Ascending aorta (tissue), 2 donors: Measurements from ENCODE around the gene TPR. TPM values are rescaled to one million over a fixed set of nuclear protein-coding genes. Genes with fewer than 3 reads are reported as not detected.
"Not testable (repeated sequence)": the region's sequence is repeated elsewhere in the genome, so short reads cannot be mapped to it uniquely, and the experiment has no call there.

Experiments used
- DNase-seq, 2 donors: peaks; one replicate each; pipeline ENCODE4 v3.0.0-alpha.2; 2019; ENCODE audit warnings: low spot score in 2 of 2
- H3K27ac ChIP-seq, 2 donors: fragments of 200-600 bp; sonication (generic); one replicate each; pipeline ENCODE4 v1.5.1; 2016 to 2017; ENCODE audit warnings: mild to moderate bottlenecking in 1 of 2
- H3K27me3 ChIP-seq: fragments of 200-600 bp; sonication (generic); one replicate; pipeline ENCODE4 v1.5.1; 2017
- H3K36me3 ChIP-seq, 2 donors: fragments of 200-600 bp; sonication (generic); one replicate each; pipeline ENCODE4 v1.5.1; 2016
- H3K4me1 ChIP-seq, 2 donors: fragments of 200-600 bp; sonication (generic); one replicate each; pipeline ENCODE4 v1.5.1; 2016 to 2017; ENCODE audit warnings: mild to moderate bottlenecking in 1 of 2
- H3K4me3 ChIP-seq, 2 donors: fragments of 200-600 bp; sonication (generic); one replicate each; pipeline ENCODE4 v1.5.1; 2016 to 2017; ENCODE audit warnings: mild to moderate bottlenecking in 1 of 2
- H3K9me3 ChIP-seq, 2 donors: fragments of 200-600 bp; sonication (generic); one replicate each; pipeline ENCODE4 v1.5.1; 2016
- intact Hi-C: fragments of 100-400 bp; cut with DNase I; formaldehyde crosslinking; loops from one replicate; pipeline ENCODE4 v1.15.1; 2023
- total RNA-seq: library from RNA; depleted of rRNA; stranded (reverse); fragments of >200 nt; gene quantifications from one replicate; pipeline ENCODE4 v1.1.0, GENCODE V29; 2016
- TF ChIP-seq, protein P1 (sequence below), 3 experiments: fragments of 200-600 bp in 2 of 3; fragments of 450-650 bp in 1 of 3; sonication (generic) in 2 of 3; IDR thresholded peaks; one replicate each; pipeline ENCODE4 v1.5.1; 2016 to 2019; ENCODE audit warnings: antibody characterized with exemption in 3 of 3, mild to moderate bottlenecking in 1 of 3, moderate library complexity in 1 of 3

The TPR gene
- total RNA-seq, 1 donor from 2014 or later: 35.7 TPM

DNA sequence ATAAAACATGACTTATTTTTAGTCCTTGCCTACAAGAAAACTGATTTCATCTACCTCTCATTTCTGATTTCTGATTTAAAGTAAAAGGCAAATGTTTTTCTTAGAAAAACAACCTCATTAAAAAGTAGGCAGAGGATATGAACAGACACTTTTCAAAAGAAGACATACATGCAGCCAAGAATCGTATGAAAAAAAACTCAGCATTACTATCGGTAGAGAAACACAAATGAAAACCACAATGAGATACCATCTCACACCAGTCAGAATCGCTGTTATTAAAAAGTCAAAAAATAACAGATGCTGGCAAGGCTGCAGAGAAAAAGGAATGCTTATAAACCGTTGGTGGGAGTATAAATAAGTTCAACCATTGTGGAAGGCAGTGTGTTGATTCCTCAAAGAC is 16.8 kb upstream of the TPR start:
- intact Hi-C loops: no loop called here
- Histone ChIP-seq H3K27ac (no peak overlapping the region), H3K4me3 (no peak overlapping the region), H3K36me3 (peaks cover 39 to 80% of the 10 kb centered on the region in 2 donors), H3K9me3 (no peaks in the 10 kb centered on the region), H3K4me1 (no peaks in the 10 kb centered on the region), H3K27me3 (no peaks in the 10 kb centered on the region)
- TF ChIP-seq, protein P1, sequence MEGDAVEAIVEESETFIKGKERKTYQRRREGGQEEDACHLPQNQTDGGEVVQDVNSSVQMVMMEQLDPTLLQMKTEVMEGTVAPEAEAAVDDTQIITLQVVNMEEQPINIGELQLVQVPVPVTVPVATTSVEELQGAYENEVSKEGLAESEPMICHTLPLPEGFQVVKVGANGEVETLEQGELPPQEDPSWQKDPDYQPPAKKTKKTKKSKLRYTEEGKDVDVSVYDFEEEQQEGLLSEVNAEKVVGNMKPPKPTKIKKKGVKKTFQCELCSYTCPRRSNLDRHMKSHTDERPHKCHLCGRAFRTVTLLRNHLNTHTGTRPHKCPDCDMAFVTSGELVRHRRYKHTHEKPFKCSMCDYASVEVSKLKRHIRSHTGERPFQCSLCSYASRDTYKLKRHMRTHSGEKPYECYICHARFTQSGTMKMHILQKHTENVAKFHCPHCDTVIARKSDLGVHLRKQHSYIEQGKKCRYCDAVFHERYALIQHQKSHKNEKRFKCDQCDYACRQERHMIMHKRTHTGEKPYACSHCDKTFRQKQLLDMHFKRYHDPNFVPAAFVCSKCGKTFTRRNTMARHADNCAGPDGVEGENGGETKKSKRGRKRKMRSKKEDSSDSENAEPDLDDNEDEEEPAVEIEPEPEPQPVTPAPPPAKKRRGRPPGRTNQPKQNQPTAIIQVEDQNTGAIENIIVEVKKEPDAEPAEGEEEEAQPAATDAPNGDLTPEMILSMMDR (IDR thresholded peaks at IDR 0.05): no peak
- no peak for DNase-seq

DNA sequence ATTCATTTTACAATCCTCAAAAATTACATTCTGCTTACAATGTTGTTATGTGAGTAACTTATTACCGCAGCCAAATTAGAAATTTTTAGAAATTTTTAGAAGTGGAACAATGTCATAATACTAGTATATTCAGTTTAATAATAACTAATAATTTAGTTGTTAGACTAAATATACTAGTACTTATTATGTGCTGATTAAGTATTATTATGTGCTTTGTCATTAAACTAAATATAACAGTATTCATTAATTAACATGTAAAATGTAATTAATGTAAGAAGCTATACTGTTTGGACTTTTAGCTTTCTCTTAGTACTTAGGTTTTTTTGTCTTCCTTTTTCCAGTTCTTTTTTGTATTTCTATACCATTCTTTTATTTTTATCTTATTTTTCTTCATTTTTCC is 15.9 kb upstream of the TPR start:
- TF ChIP-seq, protein P1 (IDR thresholded peaks at IDR 0.05): no peak
- DNase-seq: no peak
- peaks cover 39 to 74% of the 10 kb centered on the region in 2 donors for H3K36me3 ChIP-seq

DNA sequence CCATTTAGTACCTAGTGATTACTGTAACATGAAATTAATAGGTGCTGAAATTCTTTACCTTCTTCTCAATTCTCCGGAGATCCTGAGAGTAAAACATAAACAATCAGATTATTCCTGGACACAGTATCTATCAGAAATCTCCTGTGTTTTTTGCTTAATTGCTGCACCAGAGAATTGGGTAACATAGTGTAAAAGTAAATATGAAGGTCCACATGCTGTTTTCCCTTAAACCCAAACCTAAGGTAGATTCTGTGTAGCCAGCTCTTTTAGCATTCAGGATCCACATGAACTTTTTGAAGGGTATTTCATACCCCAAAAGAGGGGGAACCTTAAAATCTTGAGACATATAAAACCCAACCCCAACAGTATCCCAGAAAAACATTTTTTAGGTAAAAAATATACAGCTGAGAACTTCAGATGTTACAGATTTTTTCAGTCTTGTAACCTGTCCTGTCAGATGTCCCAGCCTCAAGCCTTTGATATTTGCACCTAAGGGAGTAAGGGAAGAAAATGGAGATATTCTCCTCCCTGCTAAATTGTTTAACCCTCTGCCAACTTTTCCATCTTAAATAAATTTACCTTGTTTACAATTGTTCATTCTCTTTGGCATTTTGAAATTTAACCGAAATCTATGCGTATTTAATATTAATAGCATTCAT is 11.8 kb upstream of the TPR start:
- Histone ChIP-seq H3K4me1 (no peaks in the 10 kb centered on the region), H3K27me3 (no peaks in the 10 kb centered on the region), H3K36me3 (peaks cover 30 to 70% of the 10 kb centered on the region in 2 donors), H3K27ac (no peak overlapping the region), H3K9me3 (no peaks in the 10 kb centered on the region), H3K4me3 (no peak overlapping the region)
- DNase-seq: no peak
- TF ChIP-seq, protein P1 (IDR thresholded peaks at IDR 0.05): no peak
- intact Hi-C loops: no loop called here

More for the DNA sequence above, 15.9 kb upstream of the TPR start:
- intact Hi-C loops: no loop called here
- no peaks in the 10 kb centered on the region for H3K9me3 ChIP-seq
- no peaks in the 10 kb centered on the region for H3K27me3 ChIP-seq
- H3K4me3 ChIP-seq: no peak overlapping the region
- H3K27ac ChIP-seq: no peak overlapping the region
- no peaks in the 10 kb centered on the region for H3K4me1 ChIP-seq

DNA sequence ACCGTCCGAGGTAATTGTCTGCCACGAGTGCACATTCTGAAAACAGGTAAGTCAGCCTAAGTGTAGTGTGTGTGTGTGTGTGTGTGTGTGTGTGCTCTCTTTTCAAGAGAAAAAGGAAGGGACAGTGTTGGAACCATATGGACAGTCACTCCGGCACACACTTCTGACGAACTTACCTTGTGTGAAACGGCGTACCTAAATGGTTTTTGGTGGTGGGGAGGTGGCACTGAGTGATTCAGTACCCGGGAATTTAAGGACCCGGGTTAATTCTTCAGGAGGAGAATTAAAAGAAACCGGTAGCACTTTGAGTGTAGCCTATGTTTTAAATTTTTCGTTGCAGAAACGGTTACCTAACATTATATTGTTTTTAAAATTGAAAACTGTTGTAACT is 871 bp upstream of the TPR start:
- no peaks in the 10 kb centered on the region for H3K9me3 ChIP-seq

DNA sequence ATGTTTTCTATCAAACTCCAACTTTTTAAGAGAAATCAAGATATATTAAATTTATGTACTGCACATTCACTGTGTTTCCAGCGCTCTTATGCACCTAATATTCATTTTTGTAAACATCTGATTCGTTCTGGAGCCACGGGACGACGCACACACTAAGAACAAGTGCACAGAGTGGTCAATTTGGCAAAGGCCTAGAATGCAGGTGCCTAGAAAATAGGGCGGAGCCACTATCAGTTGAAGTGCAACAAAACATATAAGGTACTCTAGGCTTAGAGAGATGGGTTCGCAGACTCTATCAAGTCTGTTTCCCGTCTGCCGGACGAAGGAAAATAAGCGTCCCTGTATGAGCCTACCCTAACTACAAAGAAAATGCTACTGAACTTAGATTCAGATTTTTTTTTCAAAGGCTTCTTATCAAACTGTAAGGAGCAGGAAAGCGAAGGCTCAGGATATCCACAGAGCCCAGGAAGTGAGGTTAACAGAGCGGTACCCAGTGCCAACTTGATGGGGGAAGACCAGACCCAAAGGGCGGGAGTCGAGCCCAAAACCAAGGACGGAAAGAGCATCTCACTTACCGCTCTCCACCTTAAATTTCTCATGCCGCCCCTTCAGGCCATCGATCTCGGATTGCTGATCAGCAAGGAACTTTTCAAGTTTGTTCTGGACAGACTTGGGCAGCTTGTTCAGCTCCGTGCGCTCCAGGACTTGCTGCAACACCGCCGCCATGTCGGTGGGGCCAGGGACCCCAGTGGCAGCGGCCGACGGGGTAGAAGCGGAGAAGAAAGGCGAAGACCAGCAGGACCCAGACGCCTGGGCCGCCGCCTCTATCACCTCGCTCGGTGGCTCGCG is 526 bp downstream of the TPR start:
- DNase-seq: no peak
- H3K9me3 ChIP-seq: no peaks in the 10 kb centered on the region
- TF ChIP-seq, protein P1 (IDR thresholded peaks at IDR 0.05): no peak
- H3K4me1 ChIP-seq: peaks cover 6 to 16% of the 10 kb centered on the region in 2 donors
- no peaks in the 10 kb centered on the region for H3K27me3 ChIP-seq
- peak overlapping the region; percentile 98 to 99 for H3K27ac ChIP-seq
- intact Hi-C loops: loop anchor here (1.0 to 5.0 kb wide), 3 partner anchors 1057 to 1402 kb away; partner anchors contain the start of genes IVNS1ABP, NIBAN1 and SWT1
- H3K36me3 ChIP-seq: peaks cover 16 to 21% of the 10 kb centered on the region in 2 donors
- peak overlapping the region; percentile 74 to 94 for H3K4me3 ChIP-seq

More for the DNA sequence above, 871 bp upstream of the TPR start:
- no peak for DNase-seq
- Histone ChIP-seq H3K36me3 (peaks cover 9 to 15% of the 10 kb centered on the region in 2 donors), H3K4me1 (peaks cover 6 to 16% of the 10 kb centered on the region in 2 donors), H3K4me3 (peak overlapping the region; percentile 74 to 94), H3K27me3 (no peaks in the 10 kb centered on the region), H3K27ac (peak overlapping the region; percentile 98 to 99)
- intact Hi-C loops: loop anchor here (1.0 to 5.0 kb wide), 3 partner anchors 1059 to 1404 kb away; partner anchors contain the start of genes IVNS1ABP, NIBAN1 and SWT1
- TF ChIP-seq, protein P1 (IDR thresholded peaks at IDR 0.05): no peak

DNA sequence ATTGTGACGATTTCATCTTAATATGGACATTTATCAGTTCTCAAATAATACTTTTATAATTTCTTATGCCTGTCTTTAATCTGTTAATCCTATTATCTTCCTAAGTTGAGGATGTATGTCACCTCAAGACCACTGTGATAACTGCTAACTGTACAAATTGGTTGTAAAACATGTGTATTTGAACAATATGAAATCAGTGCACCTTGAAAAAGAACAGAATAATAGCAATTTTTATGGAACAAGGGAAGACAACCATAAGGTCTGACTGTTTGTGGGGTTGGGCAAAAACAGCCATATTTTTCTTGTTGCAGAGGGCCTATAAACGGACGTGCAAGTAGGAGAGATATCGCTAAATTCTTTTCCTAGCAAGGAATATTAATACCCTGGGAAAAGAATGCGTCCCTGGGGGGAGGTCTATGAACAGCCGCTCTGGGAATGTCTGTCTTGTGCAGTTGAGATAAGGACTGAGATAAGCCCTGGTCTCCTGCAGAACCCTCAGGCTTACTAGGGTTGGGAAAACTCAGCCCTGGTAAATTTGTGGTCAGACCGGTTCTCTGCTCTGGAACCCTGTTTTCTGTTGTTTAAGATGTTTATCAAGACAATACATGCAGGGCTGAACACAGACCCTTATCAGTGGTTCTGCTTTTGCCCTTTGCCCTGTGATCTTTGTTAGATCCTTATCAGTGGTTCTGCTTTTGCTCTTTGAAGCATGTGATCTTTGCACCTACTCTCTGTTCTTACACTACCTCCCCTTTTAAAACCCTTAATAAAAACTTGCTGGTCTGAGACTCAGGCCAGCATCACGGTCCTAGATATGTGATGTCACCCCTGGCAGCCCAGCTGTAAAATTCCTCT is 27.0 kb downstream of the TPR start:
- H3K27ac ChIP-seq, H3K4me1 ChIP-seq, H3K27me3 ChIP-seq, H3K9me3 ChIP-seq, intact Hi-C loops, DNase-seq, H3K4me3 ChIP-seq: not testable (repeated sequence)
- peaks cover 81 to 97% of the 10 kb centered on the region in 2 donors for H3K36me3 ChIP-seq
